Gastrocnemius medialis (tissue), 4 donors: ENCODE results near the gene MARK2.

ENCODE experiments used
- CTCF ChIP-seq, 5 experiments: fragments of 450-650 bp in 3 of 5; fragments of 200-600 bp in 2 of 5; sonication (generic) in 2 of 5; IDR thresholded peaks in 4 of 5; conservative IDR thresholded peaks in 1 of 5; 1 replicate in 4 of 5; 2 replicates in 1 of 5; pipeline ENCODE4 v1.5.1; 2016 to 2019; ENCODE audit warnings: antibody characterized with exemption in 5 of 5, mild to moderate bottlenecking in 3 of 5, moderate library complexity in 3 of 5
- POLR2A ChIP-seq, 2 donors: fragments of 450-650 bp; IDR thresholded peaks; one replicate each; pipeline ENCODE4 v1.6.1; 2017; ENCODE audit warnings: antibody characterized with exemption in 2 of 2, mild to moderate bottlenecking in 2 of 2, moderate library complexity in 2 of 2

DNA sequence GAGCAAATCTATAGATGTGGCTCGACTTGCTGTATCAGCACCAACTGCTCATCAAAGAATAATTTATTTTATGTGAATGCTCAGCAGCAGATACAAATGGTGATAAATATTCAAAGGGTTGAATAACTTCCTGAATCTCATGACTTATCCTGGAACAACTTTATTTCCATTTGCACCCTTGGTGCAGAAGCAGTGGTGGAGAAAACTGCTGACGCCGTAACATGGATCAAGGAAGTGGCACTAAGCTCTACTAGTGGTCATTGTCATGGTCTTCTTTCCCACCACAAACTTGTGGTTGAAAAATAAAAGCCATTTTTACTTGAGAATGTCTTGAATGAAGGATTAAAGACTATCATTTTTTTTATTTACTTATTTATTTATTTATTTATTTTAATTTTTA lies 14.6 kb downstream of the MARK2 start:
- TF ChIP-seq POLR2A (IDR thresholded peaks at IDR 0.05) (no peak), CTCF (IDR thresholded peaks at IDR 0.05 in 4 of 5, conservative IDR thresholded peaks at IDR 0.05 in 1 of 5) (no peak)
